CD4-positive, CD25-positive, alpha-beta regulatory T cell (primary cell): ENCODE measurements around the gene DHRS7B. TPM values are rescaled to one million over a fixed set of nuclear protein-coding genes. Genes with fewer than 3 reads are reported as not detected.

Experiments
- ATAC-seq, 2 donors: fragments of 150-1000 bp; cut with Tn5 transposase; one replicate each; pipeline ENCODE4 v1.10.0; 2021; ENCODE audit warnings: low read depth in 2 of 2, moderate number of reproducible peaks in 2 of 2, moderate library complexity in 1 of 2
- DNase-seq, 3 donors: peaks; one replicate each; pipeline versions ENCODE4 v3.0.0 to v3.0.0-alpha.2; 2012 to 2022; ENCODE audit warnings: mixed read lengths in 1 of 3
- H3K27ac ChIP-seq: one replicate; pipeline ENCODE4 v1.7.0; 2013; ENCODE audit warnings: mild to moderate bottlenecking, low read length; ENCODE audit not compliant: insufficient read depth, poor library complexity, severe bottlenecking
- H3K27me3 ChIP-seq: one replicate; pipeline ENCODE4 v1.7.0; 2013; ENCODE audit warnings: low read length; ENCODE audit not compliant: control insufficient read depth, insufficient read depth
- H3K36me3 ChIP-seq: one replicate; pipeline ENCODE4 v1.7.0; 2013; ENCODE audit warnings: mild to moderate bottlenecking, low read length, moderate library complexity; ENCODE audit not compliant: control insufficient read depth, insufficient read depth
- H3K4me1 ChIP-seq: 2 replicates; pipeline ENCODE4 v1.7.0; 2013; ENCODE audit warnings: mild to moderate bottlenecking, low read length; ENCODE audit not compliant: insufficient read depth, control insufficient read depth, poor library complexity, severe bottlenecking
- H3K4me3 ChIP-seq: one replicate; pipeline ENCODE4 v1.7.0; 2013; ENCODE audit warnings: low read depth, mild to moderate bottlenecking, low read length, moderate library complexity
- H3K9me3 ChIP-seq, 2 experiments: 1 replicate in 1 of 2; 2 replicates in 1 of 2; pipeline ENCODE4 v1.7.0; 2013; ENCODE audit warnings: low read length in 2 of 2, mild to moderate bottlenecking in 1 of 2, moderate library complexity in 1 of 2; ENCODE audit not compliant: control insufficient read depth in 2 of 2
- H3K27ac Mint-ChIP-seq, 3 donors: one replicate each; pipeline ENCODE4 v1.8.0; 2020 to 2022; ENCODE audit warnings: mild to moderate bottlenecking in 3 of 3, mixed read lengths in 3 of 3, moderate library complexity in 2 of 3
- H3K27me3 Mint-ChIP-seq: one replicate; pipeline ENCODE4 v1.8.0; 2022; ENCODE audit warnings: mild to moderate bottlenecking, mixed read lengths
- H3K36me3 Mint-ChIP-seq: one replicate; pipeline ENCODE4 v1.8.0; 2020; ENCODE audit warnings: mixed read lengths
- H3K4me1 Mint-ChIP-seq, 4 donors: one replicate each; pipeline ENCODE4 v1.8.0; 2020 to 2022; ENCODE audit warnings: mixed read lengths in 4 of 4, mild to moderate bottlenecking in 1 of 4
- H3K4me3 Mint-ChIP-seq, 4 donors: one replicate each; pipeline ENCODE4 v1.8.0; 2020 to 2022; ENCODE audit warnings: mild to moderate bottlenecking in 4 of 4, mixed read lengths in 4 of 4, moderate library complexity in 3 of 4
- H3K9me3 Mint-ChIP-seq, 7 donors: one replicate each; pipeline ENCODE4 v1.8.0; 2020 to 2022; ENCODE audit warnings: mixed read lengths in 7 of 7, mild to moderate bottlenecking in 3 of 7, moderate library complexity in 2 of 7
- polyA plus RNA-seq, 4 donors: library from polyadenylated mRNA; unstranded; fragments of 300-500 nt; fragmentation: Illumina TruSeq; gene quantifications; one replicate each; pipeline ENCODE4 v1.2.3, GENCODE V29; 2021
- total RNA-seq: library from RNA; stranded (reverse); gene quantifications from one replicate; pipeline ENCODE4 v1.2.3, GENCODE V29; 2022

Gene DHRS7B
- total and polyA plus RNA-seq, 5 donors from 2014 or later: 7.6 to 17.2 (median 12.2) TPM

DNA sequence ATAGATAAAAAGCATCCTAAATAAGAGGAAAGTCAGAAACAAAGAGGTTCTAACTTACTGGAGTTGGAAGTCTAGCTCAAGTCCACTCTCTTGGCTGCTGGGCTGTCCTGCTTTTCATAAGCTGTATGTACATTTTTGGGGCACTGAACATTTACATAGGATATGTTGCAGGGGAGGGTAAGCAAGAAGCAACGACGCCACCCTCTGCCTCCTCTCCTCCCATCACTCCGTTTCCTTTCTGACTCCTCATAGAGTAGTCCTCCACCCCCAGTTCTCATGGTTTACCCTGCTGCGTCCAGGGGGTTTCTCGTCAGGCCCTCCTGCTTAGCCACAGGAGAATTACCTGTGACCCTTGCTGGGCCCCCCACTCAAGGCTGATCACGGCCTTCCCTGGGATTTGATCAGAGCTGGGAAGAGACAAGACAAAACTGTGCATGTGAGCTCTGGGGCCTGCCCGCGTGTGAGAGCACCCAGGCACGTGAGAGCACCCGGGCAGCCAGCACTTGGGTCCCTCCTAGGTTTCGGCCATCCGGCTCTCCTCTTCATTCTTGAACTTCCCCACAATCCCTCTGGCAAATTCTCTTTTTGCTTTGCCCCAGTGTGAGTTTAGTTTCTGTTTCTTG lies 50.1 kb downstream of the DHRS7B start:
- no peak overlapping the region for H3K27ac ChIP-seq
- H3K27ac Mint-ChIP-seq: peak overlapping the region in 1 of 3 donors; percentile 51
- peaks cover 21% of the 10 kb centered on the region for H3K36me3 Mint-ChIP-seq
- H3K4me1 ChIP-seq: no peaks in the 10 kb centered on the region
- no peaks in the 10 kb centered on the region for H3K27me3 ChIP-seq
- no peaks in the 10 kb centered on the region for H3K9me3 Mint-ChIP-seq
- no peaks in the 10 kb centered on the region for H3K27me3 Mint-ChIP-seq
- H3K4me3 Mint-ChIP-seq: no peak overlapping the region
- H3K4me1 Mint-ChIP-seq: peaks cover 0 to 3% (median under 1%) of the 10 kb centered on the region in 4 donors
- H3K4me3 ChIP-seq: no peak overlapping the region
- H3K36me3 ChIP-seq: peaks cover 15% of the 10 kb centered on the region
- DNase-seq (no peak), ATAC-seq (no peak)
- H3K9me3 ChIP-seq: no peaks in the 10 kb centered on the region

DNA sequence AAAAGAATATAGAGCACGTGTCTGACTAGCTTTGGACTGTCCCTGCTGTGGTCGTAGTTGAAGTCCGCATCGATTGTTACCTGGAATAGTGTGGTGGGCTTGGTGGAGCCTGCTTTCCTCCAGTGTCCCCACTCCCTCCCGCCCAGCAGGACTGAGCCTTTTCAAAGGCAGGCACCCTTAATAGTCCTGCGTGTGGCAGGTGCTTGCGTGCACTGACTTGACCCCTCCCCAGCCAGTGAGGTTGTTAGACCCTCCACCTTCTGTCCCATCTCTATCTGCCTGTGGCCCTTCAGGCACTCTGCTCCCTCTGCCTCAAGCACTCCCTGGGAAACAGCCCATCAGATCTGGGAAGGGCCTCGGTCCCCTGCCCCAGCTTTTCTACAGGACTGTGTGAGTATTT lies 50.6 kb downstream of the DHRS7B start:
- Mint-ChIP-seq H3K4me3 (no peak overlapping the region), H3K4me1 (peaks cover 0 to 5% (median 0%) of the 10 kb centered on the region in 4 donors), H3K27ac (peak overlapping the region in 2 of 3 donors; percentile 78 to 79), H3K27me3 (no peaks in the 10 kb centered on the region), H3K36me3 (peaks cover 21% of the 10 kb centered on the region), H3K9me3 (no peaks in the 10 kb centered on the region)
- Histone ChIP-seq H3K36me3 (peaks cover 15% of the 10 kb centered on the region), H3K4me3 (no peak overlapping the region), H3K27me3 (no peaks in the 10 kb centered on the region), H3K27ac (no peak overlapping the region), H3K4me1 (no peaks in the 10 kb centered on the region), H3K9me3 (no peaks in the 10 kb centered on the region)
- DNase-seq (no peak), ATAC-seq (no peak)

DNA sequence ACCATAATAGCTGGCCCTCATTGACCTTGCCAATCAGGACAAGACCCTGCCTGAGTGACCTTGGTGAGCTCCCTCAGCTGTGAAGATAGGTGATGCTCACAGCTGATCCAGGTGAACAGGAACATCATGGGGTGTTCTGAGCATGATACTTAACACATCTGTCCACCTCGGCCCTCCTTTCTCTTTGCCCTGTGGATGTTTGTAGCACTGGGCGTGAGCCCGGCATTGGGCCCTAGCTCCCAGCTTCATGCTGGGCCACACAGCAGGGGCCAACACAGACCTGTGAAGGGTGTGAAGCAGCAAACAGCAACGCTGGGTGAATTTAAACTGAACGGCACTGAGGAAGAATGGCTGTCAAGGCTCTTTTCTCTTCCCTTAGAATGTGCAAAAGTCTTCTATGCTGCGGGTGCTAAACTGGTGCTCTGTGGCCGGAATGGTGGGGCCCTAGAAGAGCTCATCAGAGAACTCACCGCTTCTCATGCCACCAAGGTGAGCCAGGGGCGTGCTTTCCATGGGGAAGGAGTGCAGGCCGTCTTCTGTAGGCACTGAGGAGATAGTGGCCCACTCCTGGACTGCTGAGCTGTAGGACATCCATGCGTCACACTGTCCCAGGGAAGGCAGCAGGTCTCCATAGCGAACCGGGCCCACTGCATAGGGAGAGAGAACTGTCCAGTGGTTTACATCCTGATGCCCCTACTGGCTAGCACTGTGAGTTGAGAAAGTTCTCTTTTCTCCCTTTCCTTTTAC lies 51.3 kb downstream of the DHRS7B start:
- no peak for ATAC-seq

DNA sequence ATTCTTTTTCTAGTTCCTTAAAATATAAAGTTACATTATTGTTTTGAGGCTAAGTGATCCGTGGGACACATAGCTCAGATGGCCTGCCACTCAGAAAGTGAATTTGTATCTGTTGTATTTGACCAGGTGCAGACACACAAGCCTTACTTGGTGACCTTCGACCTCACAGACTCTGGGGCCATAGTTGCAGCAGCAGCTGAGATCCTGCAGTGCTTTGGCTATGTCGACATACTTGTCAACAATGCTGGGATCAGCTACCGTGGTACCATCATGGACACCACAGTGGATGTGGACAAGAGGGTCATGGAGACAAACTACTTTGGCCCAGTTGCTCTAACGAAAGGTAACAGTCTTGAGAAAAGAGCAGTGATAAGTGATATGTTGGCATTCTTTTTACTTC lies 56.7 kb downstream of the DHRS7B start:
- H3K27ac Mint-ChIP-seq: peak overlapping the region in 2 of 3 donors; percentile 56 to 57
- ATAC-seq (no peak), DNase-seq (no peak)
- H3K4me3 Mint-ChIP-seq: peak overlapping the region in 3 of 4 donors; percentile 24 to 43 (median 29)
- Histone ChIP-seq H3K4me1 (peaks cover 6% of the 10 kb centered on the region), H3K4me3 (no peak overlapping the region), H3K27ac (no peak overlapping the region), H3K9me3 (no peaks in the 10 kb centered on the region), H3K36me3 (peaks cover 29% of the 10 kb centered on the region), H3K27me3 (no peaks in the 10 kb centered on the region)
- H3K4me1 Mint-ChIP-seq: peaks cover 4 to 26% (median 13%) of the 10 kb centered on the region in 4 donors
- no peaks in the 10 kb centered on the region for H3K27me3 Mint-ChIP-seq
- H3K9me3 Mint-ChIP-seq: no peaks in the 10 kb centered on the region
- H3K36me3 Mint-ChIP-seq: peaks cover 31% of the 10 kb centered on the region

More for the DNA sequence above, 51.3 kb downstream of the DHRS7B start:
- Mint-ChIP-seq H3K27me3 (no peaks in the 10 kb centered on the region), H3K4me3 (no peak overlapping the region), H3K4me1 (peaks cover 0 to 9% (median 5%) of the 10 kb centered on the region in 4 donors), H3K9me3 (no peaks in the 10 kb centered on the region), H3K27ac (peak overlapping the region in 2 of 3 donors; percentile 78 to 79), H3K36me3 (peaks cover 23% of the 10 kb centered on the region)
- Histone ChIP-seq H3K4me3 (no peak overlapping the region), H3K4me1 (no peaks in the 10 kb centered on the region), H3K9me3 (no peaks in the 10 kb centered on the region), H3K36me3 (peaks cover 13% of the 10 kb centered on the region), H3K27ac (no peak overlapping the region), H3K27me3 (no peaks in the 10 kb centered on the region)
- no peak for DNase-seq

DNA sequence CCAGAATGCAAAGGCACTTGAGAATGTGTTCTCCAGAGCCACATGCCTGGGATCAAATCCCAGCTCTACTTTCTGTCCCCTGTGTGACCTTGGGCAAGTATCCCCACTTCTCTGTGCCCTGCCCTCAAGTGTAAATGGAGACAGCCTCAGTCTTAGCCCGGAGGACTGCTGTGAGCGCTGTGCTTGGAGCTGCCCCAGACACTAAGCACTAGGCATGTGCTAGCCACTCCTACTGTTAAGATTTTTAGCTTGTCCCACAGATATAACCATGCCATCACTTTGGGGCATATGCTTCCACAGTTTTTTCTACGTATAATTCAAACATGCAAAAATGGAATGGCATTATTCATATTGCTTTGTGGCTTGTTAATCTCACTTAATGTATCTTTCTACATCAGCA lies 57.8 kb downstream of the DHRS7B start:
- H3K36me3 Mint-ChIP-seq: peaks cover 35% of the 10 kb centered on the region
- ATAC-seq: no peak
- H3K9me3 Mint-ChIP-seq: no peaks in the 10 kb centered on the region
- H3K27me3 Mint-ChIP-seq: no peaks in the 10 kb centered on the region
- no peak overlapping the region for H3K4me3 ChIP-seq
- DNase-seq: no peak
- H3K27me3 ChIP-seq: no peaks in the 10 kb centered on the region
- H3K36me3 ChIP-seq: peaks cover 34% of the 10 kb centered on the region
- H3K27ac ChIP-seq: no peak overlapping the region
- peak overlapping the region in 1 of 3 donors; percentile 56 for H3K27ac Mint-ChIP-seq
- H3K4me3 Mint-ChIP-seq: no peak overlapping the region
- no peaks in the 10 kb centered on the region for H3K9me3 ChIP-seq
- peaks cover 4 to 26% (median 13%) of the 10 kb centered on the region in 4 donors for H3K4me1 Mint-ChIP-seq
- peaks cover 6% of the 10 kb centered on the region for H3K4me1 ChIP-seq

DNA sequence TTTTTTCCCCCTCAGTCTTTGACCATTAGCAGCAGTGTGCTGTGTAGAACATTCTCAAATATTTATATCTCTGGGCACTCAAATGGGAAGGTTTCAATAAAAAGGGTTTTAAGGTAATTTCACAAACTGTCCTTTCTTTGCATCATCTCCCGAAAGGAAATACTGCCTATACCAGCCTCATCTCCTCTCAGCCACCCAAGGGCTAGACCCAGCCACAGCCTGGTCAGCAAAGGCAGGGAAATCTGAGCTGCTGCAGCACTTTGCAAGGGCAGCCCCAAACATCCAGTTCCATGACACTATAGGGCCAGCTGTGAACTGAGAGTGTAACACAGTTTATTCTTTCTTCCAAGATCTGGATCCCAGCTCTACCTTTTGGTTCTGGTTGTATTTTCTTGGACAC lies 58.3 kb downstream of the DHRS7B start:
- ATAC-seq: no peak
- Histone ChIP-seq H3K36me3 (peaks cover 34% of the 10 kb centered on the region), H3K4me1 (peaks cover 6% of the 10 kb centered on the region), H3K27ac (no peak overlapping the region), H3K9me3 (no peaks in the 10 kb centered on the region), H3K27me3 (no peaks in the 10 kb centered on the region), H3K4me3 (no peak overlapping the region)
- H3K4me1 Mint-ChIP-seq: peaks cover 4 to 26% (median 13%) of the 10 kb centered on the region in 4 donors
- no peaks in the 10 kb centered on the region for H3K9me3 Mint-ChIP-seq
- H3K4me3 Mint-ChIP-seq: no peak overlapping the region
- no peak overlapping the region for H3K27ac Mint-ChIP-seq
- no peak for DNase-seq
- no peaks in the 10 kb centered on the region for H3K27me3 Mint-ChIP-seq
- H3K36me3 Mint-ChIP-seq: peaks cover 36% of the 10 kb centered on the region

DNA sequence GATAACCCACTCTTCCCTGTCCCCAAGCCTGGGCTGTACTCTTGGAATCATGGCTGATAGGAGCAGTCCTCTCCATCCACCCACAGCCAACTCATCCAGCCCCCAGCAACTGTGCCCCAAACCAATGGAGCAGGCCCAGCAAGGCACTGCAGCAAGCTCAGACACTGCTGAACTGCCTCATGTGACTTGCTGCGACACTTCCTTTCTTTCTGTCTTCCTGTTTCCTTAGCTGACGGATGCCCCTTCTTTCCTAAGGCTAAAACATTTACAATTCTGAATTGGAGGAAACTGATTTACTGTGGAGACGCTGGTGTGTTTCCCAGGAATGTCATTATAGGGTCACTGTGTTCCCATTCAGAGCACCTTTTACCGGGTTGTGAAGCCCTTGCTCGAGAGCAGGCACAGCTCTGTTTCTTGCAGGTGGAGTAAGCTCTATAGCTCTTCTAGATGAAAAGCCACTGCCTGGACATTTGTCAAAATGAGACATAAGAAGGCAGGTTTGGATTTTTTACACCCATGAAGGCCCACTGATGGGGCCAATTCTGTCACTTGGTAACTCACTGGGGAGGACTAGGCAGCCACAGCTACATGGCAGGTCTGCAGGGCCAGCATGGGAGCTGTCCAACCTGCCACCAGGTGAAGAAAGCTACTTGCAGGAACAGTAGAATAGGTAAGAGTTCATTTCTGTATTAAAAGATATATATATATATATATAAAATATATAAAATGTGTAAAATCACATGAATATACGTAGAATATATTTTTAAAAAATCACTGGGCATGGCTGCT lies 59.8 kb downstream of the DHRS7B start:
- Histone ChIP-seq H3K4me3 (no peak overlapping the region), H3K36me3 (peaks cover 41% of the 10 kb centered on the region), H3K27ac (no peak overlapping the region), H3K9me3 (no peaks in the 10 kb centered on the region), H3K27me3 (no peaks in the 10 kb centered on the region), H3K4me1 (peaks cover 6% of the 10 kb centered on the region)
- peak overlapping the region; percentile 64 to 84 (median 69) for H3K27ac Mint-ChIP-seq
- peaks cover 49% of the 10 kb centered on the region for H3K36me3 Mint-ChIP-seq
- no peak for DNase-seq
- H3K4me1 Mint-ChIP-seq: peaks cover 6 to 26% (median 13%) of the 10 kb centered on the region in 4 donors
- no peak for ATAC-seq
- peak overlapping the region in 1 of 4 donors; percentile 0 for H3K4me3 Mint-ChIP-seq
- no peaks in the 10 kb centered on the region for H3K9me3 Mint-ChIP-seq
- no peaks in the 10 kb centered on the region for H3K27me3 Mint-ChIP-seq
